IPS-NIHi7 (cell line): ENCODE data around the gene CNNM3.

ENCODE experiments used
- DNase-seq: peaks from one replicate; pipeline ENCODE4 v3.0.0; 2012; ENCODE audit warnings: mixed read lengths; ENCODE audit errors: extremely low spot score

The CNNM3 gene

DNA sequence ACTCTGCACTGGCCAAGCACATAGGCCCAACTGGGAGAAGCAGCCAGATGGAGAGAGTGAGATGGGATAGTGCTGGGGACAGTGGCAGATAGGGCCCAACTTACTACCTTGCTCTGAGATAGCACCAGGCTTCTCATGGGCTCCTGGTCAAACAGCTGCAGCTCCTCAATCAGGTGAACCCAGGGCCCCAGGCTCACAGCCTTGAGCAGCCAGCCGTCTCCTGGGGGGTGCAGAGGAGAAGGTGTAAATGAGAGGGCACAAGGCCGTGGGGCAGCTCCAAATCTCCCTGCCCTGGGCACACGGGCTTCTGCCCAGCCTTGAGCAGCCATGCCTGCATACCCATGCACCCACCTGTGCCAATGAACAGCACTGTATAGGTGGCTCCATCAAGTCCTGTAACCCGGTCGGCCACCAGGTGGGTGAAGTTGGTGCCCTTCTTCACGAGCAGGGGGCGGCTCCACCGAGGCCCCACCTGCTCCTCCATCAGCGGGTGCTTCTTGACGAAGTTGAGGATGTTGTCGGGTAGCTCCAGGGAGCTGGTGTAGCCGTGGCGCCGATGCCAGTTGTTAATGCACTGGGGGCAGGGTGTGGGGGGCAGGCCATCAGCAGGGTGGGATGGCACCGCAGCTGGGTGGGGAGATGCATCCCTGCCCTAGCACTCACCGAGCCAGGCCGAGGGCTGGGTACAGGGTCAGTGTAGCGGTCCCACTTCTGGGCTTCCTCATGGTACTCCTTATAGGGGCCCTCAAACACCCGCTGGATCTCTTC is 47.7 kb downstream of the CNNM3 start:
- DNase-seq = no peak

GRCh38 chr2:96864343-96865091 is 48.4 kb downstream of the CNNM3 start:
- DNase-seq = no peak

DNA sequence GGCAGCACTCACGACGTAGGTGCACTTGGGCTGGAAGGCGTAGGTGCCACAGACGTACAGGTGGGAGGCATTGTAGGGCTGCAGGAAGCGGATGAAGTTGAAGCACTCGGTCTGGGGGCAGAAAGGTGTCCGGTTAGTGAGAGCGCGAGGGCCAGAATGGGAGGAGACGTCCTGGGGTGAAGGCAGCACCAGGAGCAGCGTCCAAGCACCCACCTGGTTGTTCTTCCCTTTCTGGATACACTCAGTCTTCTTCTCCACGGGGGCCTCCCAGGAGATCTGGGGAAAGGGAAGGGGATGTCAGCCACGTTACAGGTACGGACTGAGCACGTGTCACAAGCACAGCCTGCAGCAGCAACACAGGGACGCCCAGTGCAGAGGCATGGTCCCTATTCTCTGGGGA is 49.6 kb downstream of the CNNM3 start:
- no peak for DNase-seq

- DNase-seq = no peak
Measured at GRCh38 chr2:96866149-96866548, 50.1 kb downstream of the CNNM3 start.

DNA sequence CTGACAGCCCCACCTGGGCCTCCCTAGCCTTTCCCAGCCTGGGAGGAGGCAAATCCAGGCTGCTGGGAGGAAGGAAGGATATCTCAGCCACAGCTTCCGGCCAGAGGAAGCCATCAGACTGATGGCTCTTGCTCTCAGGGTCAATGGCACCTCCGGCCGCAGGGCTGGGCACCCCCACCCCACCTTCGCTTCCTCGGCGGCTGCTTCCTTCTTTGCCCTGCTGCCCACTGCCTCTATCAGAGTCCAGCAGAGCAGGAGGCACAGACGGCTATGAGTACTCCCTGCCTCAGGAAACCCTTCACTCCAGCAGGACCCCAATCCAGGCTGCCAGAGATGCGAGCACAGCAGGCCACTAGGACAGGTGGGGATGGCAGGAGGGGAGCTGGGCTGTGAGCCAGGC is 50.5 kb downstream of the CNNM3 start:
- DNase-seq = no peak

- no peak for DNase-seq
Measured at GRCh38 chr2:96866986-96867755, 51.1 kb downstream of the CNNM3 start.

DNA sequence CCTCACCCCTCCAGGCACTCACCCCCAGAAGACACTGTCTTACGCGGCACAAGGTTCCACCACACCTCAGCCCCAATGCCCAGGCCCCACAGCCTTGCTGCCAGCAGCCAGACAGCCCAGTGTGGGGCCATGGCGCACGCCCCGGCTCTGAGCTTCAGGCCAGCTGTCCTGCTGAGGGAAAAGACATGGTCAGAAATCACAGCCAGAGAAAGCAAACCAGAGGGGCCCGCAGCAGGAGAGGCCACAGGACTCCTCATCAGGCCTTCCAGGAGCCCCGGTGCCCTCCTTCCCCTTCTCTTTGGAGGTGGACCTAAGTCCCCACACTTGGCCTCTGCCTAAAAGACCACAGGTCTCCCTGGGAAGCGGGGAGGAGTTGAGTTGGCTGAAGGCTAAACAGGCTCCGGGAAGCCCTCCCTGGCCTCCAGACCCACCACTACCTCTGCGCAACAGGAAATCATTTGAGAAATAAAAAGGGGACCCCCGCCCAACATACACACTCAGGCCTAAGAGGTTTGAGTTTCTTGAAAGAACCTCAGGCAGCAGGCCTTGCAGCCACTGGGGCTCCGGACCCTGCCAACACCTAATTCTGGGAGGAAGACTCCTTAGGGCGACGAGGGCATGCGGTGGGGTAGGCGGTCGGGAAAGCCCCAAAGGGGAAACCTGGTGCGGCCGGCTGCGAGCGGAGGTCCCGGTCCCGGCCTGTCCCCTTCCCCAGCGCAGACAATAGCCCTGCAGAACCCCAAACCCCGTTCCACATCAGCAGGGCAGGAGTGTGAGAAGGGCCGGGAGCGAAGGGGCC is 51.9 kb downstream of the CNNM3 start:
- no peak for DNase-seq

- DNase-seq = peak; percentile 81
Measured at GRCh38 chr2:96868555-96869280, 52.6 kb downstream of the CNNM3 start.

DNA sequence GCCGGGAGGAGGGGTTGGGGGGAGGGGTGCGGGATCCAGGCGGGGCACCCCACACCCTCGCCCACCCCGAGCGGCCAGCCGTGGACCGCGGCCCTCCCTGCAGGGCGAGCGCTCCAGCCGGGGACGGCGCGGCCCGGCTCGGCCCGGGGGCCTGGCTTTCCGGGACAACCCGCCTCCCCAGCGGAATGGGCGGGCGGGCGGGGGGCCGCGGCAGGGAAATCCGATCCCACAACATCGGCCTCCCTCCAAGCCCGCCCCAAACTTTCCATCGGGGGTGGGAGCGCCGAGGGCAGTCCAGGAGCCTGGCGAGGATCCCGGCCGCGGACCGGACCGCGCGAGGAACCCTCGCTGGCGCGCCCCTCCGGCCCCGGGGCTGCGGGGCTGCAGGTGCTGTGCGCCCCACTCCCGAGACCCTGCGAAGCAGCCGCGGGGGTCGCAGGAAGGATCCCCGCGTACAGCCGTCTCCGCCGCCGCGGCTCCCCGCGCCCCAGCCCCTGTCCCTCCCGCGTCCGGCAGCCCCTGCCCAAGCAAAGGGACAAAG is 53.3 kb downstream of the CNNM3 start:
- peak; percentile 69 for DNase-seq

DNA sequence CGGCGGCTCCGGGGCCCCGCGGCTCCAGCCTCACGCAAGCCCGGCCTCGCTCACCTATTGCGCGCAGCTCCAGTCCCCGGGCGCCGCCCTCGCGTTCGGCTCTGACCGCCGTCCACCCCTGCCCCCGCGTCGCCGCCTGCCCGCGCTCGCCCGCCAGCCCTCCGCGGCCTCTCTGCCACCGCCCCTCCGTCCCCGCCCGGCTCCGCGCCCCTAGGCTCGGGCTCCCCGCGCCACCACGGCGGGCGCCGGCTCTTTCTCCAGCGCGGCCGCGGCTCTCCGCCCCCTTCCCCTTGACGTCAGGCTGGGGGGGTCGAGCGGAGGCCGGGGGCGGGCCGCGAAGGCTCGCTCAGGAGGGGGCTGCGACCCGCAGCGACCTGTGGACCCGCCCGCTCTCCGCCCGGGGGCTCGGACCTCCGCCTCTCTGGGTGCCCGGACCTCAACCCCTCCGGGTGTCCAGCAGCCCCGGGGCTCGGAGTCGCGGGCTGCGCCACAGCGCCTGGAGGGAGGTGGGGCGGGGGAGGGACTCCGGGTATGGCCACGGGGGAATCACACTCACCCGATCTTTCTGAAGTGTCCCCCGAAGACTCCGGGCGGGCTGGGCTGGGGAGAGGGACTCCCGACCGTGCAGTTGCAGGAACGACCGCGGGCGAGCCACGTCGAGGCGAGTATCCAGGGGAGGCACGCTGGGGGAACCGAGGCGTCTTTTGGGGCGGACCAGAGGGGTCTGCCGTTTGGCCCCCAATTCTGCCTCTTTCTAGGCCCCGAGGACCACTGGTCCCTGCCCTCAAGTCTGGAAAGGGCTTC is 54.0 kb downstream of the CNNM3 start, which contains the start of gene SEMA4C:
SEMA4C (minus strand) TSS at position 259 of the 804 bp plus-strand sequence. CDS start 2,194 bp downstream, outside the sequence.
- peak; percentile 51 for DNase-seq

- no peak for DNase-seq
Measured at GRCh38 chr2:96870626-96871255, 54.7 kb downstream of the CNNM3 start.

- no peak for DNase-seq
Measured at GRCh38 chr2:96872591-96873349, 56.7 kb downstream of the CNNM3 start.

DNA sequence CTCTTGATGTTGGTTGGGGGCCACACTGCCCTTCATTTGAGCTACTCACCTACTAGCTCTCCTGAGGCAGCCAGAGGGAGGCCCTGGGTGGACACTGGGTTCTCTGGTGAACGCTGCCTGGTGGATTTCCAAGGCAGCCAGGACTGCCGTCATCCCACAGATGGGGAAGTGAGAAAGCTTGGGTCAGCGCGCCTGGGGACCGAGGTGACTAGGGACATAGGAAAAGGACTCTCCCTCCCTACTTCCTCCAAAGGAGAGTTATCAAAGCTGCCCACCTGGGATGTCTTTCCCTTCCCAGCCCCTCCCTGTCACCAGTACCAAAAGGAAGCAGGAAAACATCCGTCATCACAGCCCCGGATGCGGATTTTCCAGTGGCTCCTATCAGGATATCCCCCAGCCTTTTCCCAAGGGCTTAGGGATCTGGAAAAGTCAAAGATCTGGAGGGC is 57.6 kb downstream of the CNNM3 start:
- DNase-seq = no peak

- DNase-seq = no peak
Measured at GRCh38 chr2:96874198-96874831, 58.2 kb downstream of the CNNM3 start.

DNA sequence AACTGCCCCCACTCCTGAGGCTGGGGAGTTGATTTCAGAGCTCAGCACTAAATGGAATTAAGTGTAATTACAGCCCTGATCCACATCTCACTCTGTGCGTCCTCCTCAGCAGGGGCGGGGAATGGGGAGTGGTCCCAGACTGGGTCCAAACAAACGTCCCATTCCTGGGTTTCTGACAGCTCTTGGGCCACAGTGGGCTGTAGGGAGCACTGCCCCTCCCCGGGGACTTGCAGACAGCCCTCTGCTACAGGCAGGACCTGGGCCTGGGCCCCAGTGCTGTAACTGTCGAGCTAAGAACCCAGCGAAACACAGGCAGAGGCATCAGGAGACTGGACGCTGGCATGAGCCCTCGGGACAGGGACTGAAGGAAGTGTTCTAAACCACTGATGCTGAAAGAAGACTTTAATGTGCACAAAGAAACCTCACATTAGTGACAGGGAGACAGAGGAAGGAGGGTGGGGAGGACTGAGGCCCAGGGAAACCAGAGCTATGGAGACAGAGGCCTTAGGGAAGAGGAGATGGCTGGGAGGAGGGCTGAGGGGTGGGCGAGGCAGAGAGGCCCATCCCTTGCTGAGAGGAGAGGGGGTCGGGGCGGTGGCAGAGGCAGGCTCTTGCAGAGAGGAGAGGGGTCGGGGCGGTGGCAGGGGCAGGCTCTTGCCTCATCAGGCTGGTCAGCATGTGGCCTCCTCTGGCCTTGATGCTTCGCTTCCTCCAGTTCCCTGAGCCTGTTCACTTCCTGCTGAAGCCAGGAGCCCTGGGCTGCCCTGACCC is 59.6 kb downstream of the CNNM3 start:
- peak; percentile 43 for DNase-seq

GRCh38 chr2:96876269-96877041 is 60.4 kb downstream of the CNNM3 start:
- DNase-seq = no peak
